H1 (cell line): ENCODE measurements around the gene RFT1. TPM values are rescaled to one million over a fixed set of nuclear protein-coding genes. Genes with fewer than 3 reads are reported as not detected.

ENCODE experiments used
- CTCF ChIA-PET: fragments of 300-600 bp; sonication (Branson Sonifier 250); formaldehyde crosslinking; loops from one replicate; lab custom pipeline; 2021; ENCODE audit not compliant: partially characterized antibody; lab: Charles Lee
- POLR2A ChIA-PET: fragments of 300-600 bp; sonication (Branson Sonifier 250); formaldehyde crosslinking; loops from one replicate; lab custom pipeline; 2021; ENCODE audit warnings: inconsistent platforms; ENCODE audit not compliant: partially characterized antibody; lab: Charles Lee
- DNase-seq, 2 experiments: peaks; one replicate each; pipeline versions ENCODE4 v3.0.0 to v3.0.0-alpha.2; 2010 to 2022; ENCODE audit warnings: low spot score in 2 of 2, low read depth in 1 of 2, mixed read lengths in 1 of 2
- FAIRE-seq: peaks from 2 replicates; lab custom pipeline; 2011; peaks lifted over from hg19 to GRCh38; lab: Jason Lieb, UNC
- H2AFZ ChIP-seq: 2 replicates; pipeline ENCODE4 v1.8.1; 2012; ENCODE audit warnings: low read length, inconsistent platforms
- H2AK5ac ChIP-seq: 2 replicates; pipeline ENCODE4 v1.6.1; 2013; ENCODE audit warnings: low read depth, low read length
- H2BK120ac ChIP-seq: replicated peaks from 2 replicates; pipeline ENCODE3; 2013; ENCODE audit warnings: low read depth, low read length, inconsistent platforms
- H2BK12ac ChIP-seq: 2 replicates; pipeline ENCODE4 v1.6.1; 2013; ENCODE audit warnings: low read depth, low read length
- H2BK15ac ChIP-seq: 2 replicates; pipeline ENCODE4 v1.6.1; 2013; ENCODE audit warnings: low read length
- H2BK20ac ChIP-seq: 2 replicates; pipeline ENCODE4 v1.6.1; 2013; ENCODE audit warnings: low read length
- H2BK5ac ChIP-seq: 2 replicates; pipeline ENCODE4 v1.6.1; 2013; ENCODE audit warnings: low read depth, low read length
- H3K14ac ChIP-seq: 2 replicates; pipeline ENCODE4 v1.6.1; 2013; ENCODE audit warnings: inconsistent platforms; ENCODE audit not compliant: insufficient read length
- H3K18ac ChIP-seq: 2 replicates; pipeline ENCODE4 v1.6.1; 2013; ENCODE audit warnings: low read length; ENCODE audit errors: extremely low read depth
- H3K23ac ChIP-seq: 2 replicates; pipeline ENCODE4 v1.6.1; 2013; ENCODE audit warnings: inconsistent platforms; ENCODE audit not compliant: insufficient read length
- H3K23me2 ChIP-seq: 2 replicates; pipeline ENCODE4 v1.6.1; 2013; ENCODE audit warnings: low read depth, low read length
- H3K27ac ChIP-seq: 2 replicates; pipeline ENCODE4 v1.6.1; 2011; ENCODE audit warnings: low read depth, low read length, inconsistent platforms
- H3K27me3 ChIP-seq, 4 experiments: replicated peaks in 1 of 4; 1 replicate in 1 of 4; 2 replicates in 3 of 4; pipeline versions ENCODE4 v1.6.1 to v1.8.1; 2011 to 2013; ENCODE audit warnings: low read length in 3 of 4, mild to moderate bottlenecking in 3 of 4, inconsistent platforms in 2 of 4, mixed read lengths in 2 of 4, moderate library complexity in 1 of 4; ENCODE audit not compliant: control insufficient read depth in 3 of 4, insufficient read depth in 3 of 4; ENCODE audit errors: extremely low read depth in 1 of 4
- H3K36me3 ChIP-seq, 4 experiments: 2 replicates each; pipeline versions ENCODE4 v1.6.1 to v1.8.1; 2011 to 2013; ENCODE audit warnings: mild to moderate bottlenecking in 4 of 4, low read length in 3 of 4, moderate library complexity in 2 of 4, control low read depth in 1 of 4, inconsistent platforms in 1 of 4; ENCODE audit not compliant: insufficient read depth in 4 of 4, control insufficient read depth in 2 of 4
- H3K4ac ChIP-seq: replicated peaks from 2 replicates; pipeline ENCODE3; 2013; ENCODE audit warnings: low read length, low read depth, mixed read lengths, inconsistent platforms; ENCODE audit not compliant: insufficient read length
- H3K4me1 ChIP-seq, 4 experiments: replicated peaks in 1 of 4; 1 replicate in 1 of 4; 2 replicates in 3 of 4; pipeline versions ENCODE4 v1.6.1 to v1.8.1; 2011 to 2013; ENCODE audit warnings: low read length in 3 of 4, inconsistent platforms in 2 of 4, mixed read lengths in 1 of 4; ENCODE audit not compliant: insufficient read depth in 4 of 4, control insufficient read depth in 3 of 4
- H3K4me2 ChIP-seq, 2 experiments: 2 replicates each; pipeline versions ENCODE4 v1.6.1 to v1.8.1; 2011 to 2013; ENCODE audit warnings: low read depth in 2 of 2, low read length in 2 of 2, control low read depth in 1 of 2, inconsistent platforms in 1 of 2, mild to moderate bottlenecking in 1 of 2; ENCODE audit not compliant: insufficient read depth in 1 of 2
- H3K4me3 ChIP-seq, 4 experiments: fragments of 200-600, 300-600 bp in 1 of 4; sonication (generic), shearing (Covaris generic), sonication (Bioruptor Twin) in 1 of 4; 2 replicates each; pipeline versions ENCODE4 v1.5.1 to v1.8.1; 2011 to 2016; ENCODE audit warnings: low read length in 4 of 4, low read depth in 3 of 4, control low read depth in 2 of 4, inconsistent platforms in 2 of 4, mild to moderate bottlenecking in 2 of 4, mixed read lengths in 1 of 4, moderate library complexity in 1 of 4; ENCODE audit not compliant: insufficient read depth in 2 of 4; ENCODE audit errors: extremely low read depth in 1 of 4
- H3K56ac ChIP-seq: replicated peaks from 2 replicates; pipeline ENCODE3; 2013; ENCODE audit warnings: low read depth, mild to moderate bottlenecking, mixed read lengths, low read length, inconsistent platforms; ENCODE audit not compliant: insufficient read length
- H3K79me1 ChIP-seq: 2 replicates; pipeline ENCODE4 v1.6.1; 2013; ENCODE audit warnings: low read depth, low read length, control low read depth
- H3K79me2 ChIP-seq, 2 experiments: 2 replicates each; pipeline versions ENCODE4 v1.6.1 to v1.8.1; 2012 to 2013; ENCODE audit warnings: low read length in 2 of 2, mild to moderate bottlenecking in 2 of 2, inconsistent platforms in 1 of 2; ENCODE audit not compliant: insufficient read depth in 2 of 2, control insufficient read depth in 1 of 2
- H3K9ac ChIP-seq, 4 experiments: replicated peaks in 1 of 4; 1 replicate in 1 of 4; 2 replicates in 3 of 4; pipeline versions ENCODE4 v1.6.1 to v1.8.1; 2011 to 2013; ENCODE audit warnings: low read depth in 3 of 4, low read length in 3 of 4, control low read depth in 2 of 4, mild to moderate bottlenecking in 2 of 4, moderate library complexity in 2 of 4, inconsistent platforms in 1 of 4; ENCODE audit errors: extremely low read depth in 1 of 4
- H3K9me3 ChIP-seq, 2 experiments: 2 replicates each; pipeline versions ENCODE4 v1.6.1 to v1.8.1; 2012 to 2013; ENCODE audit warnings: mild to moderate bottlenecking in 2 of 2, moderate library complexity in 2 of 2, control low read depth in 1 of 2, inconsistent platforms in 1 of 2, low read depth in 1 of 2, low read length in 1 of 2, mixed read lengths in 1 of 2; ENCODE audit not compliant: insufficient read depth in 2 of 2
- H4K20me1 ChIP-seq, 2 experiments: replicated peaks in 1 of 2; 2 replicates each; pipeline versions ENCODE3 to v1.8.1; 2011 to 2013; ENCODE audit warnings: inconsistent platforms in 2 of 2, low read length in 2 of 2, mild to moderate bottlenecking in 1 of 2; ENCODE audit not compliant: insufficient read depth in 2 of 2, control insufficient read depth in 1 of 2
- H4K5ac ChIP-seq: 2 replicates; pipeline ENCODE4 v1.6.1; 2013; ENCODE audit warnings: low read length, low read depth, mixed read lengths, inconsistent platforms; ENCODE audit not compliant: insufficient read length
- H4K8ac ChIP-seq: 2 replicates; pipeline ENCODE4 v1.8.0; 2013; ENCODE audit warnings: mild to moderate bottlenecking, moderate library complexity, low read length, inconsistent platforms; ENCODE audit not compliant: insufficient read depth; ENCODE audit errors: extremely low read depth
- H4K91ac ChIP-seq: replicated peaks from 2 replicates; pipeline ENCODE3; 2013; ENCODE audit warnings: low read length, mixed read lengths, inconsistent platforms; ENCODE audit not compliant: insufficient read length
- whole genome bisulfite sequencing, 2 experiments: shearing (Covaris generic) in 1 of 2; methylation state at CpG; one replicate each; pipeline versions ENCODE4 v1.1.6 to v1.1.7; 2013 to 2015; ENCODE audit warnings: low lambda C conversion rate in 2 of 2, mixed read lengths in 2 of 2, inconsistent platforms in 1 of 2, low coverage in 1 of 2, missing lambda C conversion rate in 1 of 2; ENCODE audit not compliant: insufficient replicate concordance in 2 of 2, insufficient coverage in 1 of 2, insufficient read length in 1 of 2; ENCODE audit errors: extremely low coverage in 1 of 2, missing lambda C conversion rate in 1 of 2; 5-methylcytosine and 5-hydroxymethylcytosine counted together
- polyA plus RNA-seq, 7 experiments: library from polyadenylated mRNA; depleted of rRNA in 3 of 7; stranded (reverse) in 5 of 7; unstranded in 2 of 7; fragments of >200 nt in 5 of 7; fragments of 200-250 nt in 2 of 7; gene quantifications; 1 replicate in 5 of 7; 2 replicates in 1 of 7; 4 replicates in 1 of 7; pipeline versions ENCODE4 v1.2.1 to v1.2.3, GENCODE V29; 2011 to 2013; ENCODE audit warnings: missing spikeins in 2 of 7, mixed read lengths in 2 of 7
- total RNA-seq: library from RNA; stranded (reverse); fragmentation: NEBNext Ultra II Directional; extraction: Animal tissue kit (Norgen Biotek cat#: 25700); gene quantifications from 2 replicates; pipeline ENCODE4 v1.2.1, GENCODE V29; 2021

Gene RFT1
- total and polyA plus RNA-seq, 2 of the 8 experiments (the other 6 are each of a cell fraction or from before 2014, with no cell fraction given) = 27.7 to 42.4 TPM

GRCh38 chr3:53156368-53156834, 26.2 kb upstream of the RFT1 start:
- Histone ChIP-seq H3K79me2 (no peaks in the 10 kb centered on the region), H2BK20ac (no peak overlapping the region), H3K36me3 (no peaks in the 10 kb centered on the region), H3K9me3 (no peaks in the 10 kb centered on the region), H3K56ac (no peak overlapping the region), H3K4me3 (peak overlapping the region; percentile 23 to 52 (median 31); a peak in 6 of 8 replicates), H2BK5ac (0 out of 2 replicates have a peak overlapping the region, but pooled peaks have one; percentile 55), H3K23me2 (peaks cover 4% of the 10 kb centered on the region), H3K4ac (no peak overlapping the region), H2BK12ac (peak overlapping the region; percentile 85; the same call in 1 of the 2 replicates), H3K27ac (no peak overlapping the region), H2AFZ (0 out of 2 replicates have a peak overlapping the region, but pooled peaks have one; percentile 61), H4K5ac (no peak overlapping the region), H3K4me1 (peaks cover 0 to 25% (median 16%) of the 10 kb centered on the region in 4 experiments; a peak in 6 of 7 replicates), H3K9ac (no peak overlapping the region), H4K91ac (peak overlapping the region; percentile 61), H3K4me2 (peak overlapping the region; percentile 66 to 77), H2BK120ac (no peak overlapping the region), H3K79me1 (no peaks in the 10 kb centered on the region), H4K20me1 (no peaks in the 10 kb centered on the region), H2AK5ac (no peak overlapping the region), H3K18ac (no peak overlapping the region; the same call in 1 of the 2 replicates), H4K8ac (peak overlapping the region; percentile 87), H3K14ac (no peak overlapping the region), H3K27me3 (peaks cover 0 to 17% (median 4%) of the 10 kb centered on the region in 4 experiments; a peak in 3 of 7 replicates), H2BK15ac (no peak overlapping the region; the same call in 1 of the 2 replicates), H3K23ac (no peak overlapping the region)
- CTCF ChIA-PET = interaction anchor here (0.6 to 4.5 kb wide), 7 partner anchors 11 to 52 kb away, joined by 3 to 21 read pairs (median 4); no protein-coding TSS in a partner anchor
- peak in 1 of 2 experiments; percentile 75 for DNase-seq
- no peak for FAIRE-seq
- POLR2A ChIA-PET = interaction anchor here (0.6 to 7.4 kb wide), 5 partner anchors 9 to 77 kb away, joined by 3 to 56 read pairs (median 3); no protein-coding TSS in a partner anchor
- 12% methylated on average over 21 of the region's 36 CpGs; no CpG with 5 or more reads in 1 of the 2 experiments for WGBS, 2 experiments
